ENCODE data around the gene STK40. TPM values are rescaled to one million over a fixed set of nuclear protein-coding genes. Genes with fewer than 3 reads are reported as not detected.
A peak's percentile ranks its signal among the peaks of the same experiment; 100 is the strongest.

STK40 gene
- total and polyA plus RNA-seq, 8 donors: 14.0 to 57.4 (median 28.4) TPM

GRCh38 chr1:36411674-36412648, 26.2 kb upstream of the STK40 start:
- Histone ChIP-seq H3K9me3 (no peaks in the 10 kb centered on the region), H3K36me3 (peaks cover 0 to 3% (median 0%) of the 10 kb centered on the region in 4 donors), H3K4me3 (no peak overlapping the region), H3K27me3 (no peaks in the 10 kb centered on the region), H3K4me1 (no peaks in the 10 kb centered on the region), H3K27ac (no peak overlapping the region)
- peak in 1 of 2 donors; percentile 28 for DNase-seq
- TF ChIP-seq POLR2AphosphoS5 (IDR thresholded peaks at IDR 0.05): no peak
- TF ChIP-seq POLR2A (IDR thresholded peaks at IDR 0.05): no peak
- no peak for TF ChIP-seq CTCF (IDR thresholded peaks at IDR 0.05)
- TF ChIP-seq EP300 (IDR thresholded peaks at IDR 0.05): no peak
- intact Hi-C loops (cut with DNase I; ENCODE audit: low total_unique reads): loop anchor here (10.0 kb wide), 1 partner anchor 307 kb away; no protein-coding TSS in a partner anchor
- 40 to 57% (median 51%) methylated on average over 11 of the region's 11 CpGs for WGBS, 5 donors

DNA sequence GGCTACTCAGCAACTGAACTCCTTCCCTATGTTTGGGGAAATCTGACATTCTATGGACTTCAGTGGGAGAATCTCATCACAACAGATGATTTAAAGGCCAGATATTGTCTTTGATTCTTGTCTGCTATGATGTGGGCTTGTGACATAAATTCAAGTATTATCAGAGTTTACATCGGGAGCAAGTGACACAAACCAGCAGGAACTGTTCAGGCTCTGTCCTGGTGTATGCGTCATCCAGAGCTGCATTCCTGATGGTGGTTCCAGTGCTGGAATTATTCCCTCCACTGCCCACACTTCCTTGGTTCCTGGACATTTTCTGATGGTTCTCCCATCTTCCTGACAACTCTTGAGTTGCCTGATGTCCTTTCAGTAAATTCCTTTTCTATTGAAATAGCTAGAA, 22.8 kb upstream of the STK40 start:
- H3K9me3 ChIP-seq: no peaks in the 10 kb centered on the region
- DNase-seq: no peak
- H3K27me3 ChIP-seq: no peaks in the 10 kb centered on the region
- intact Hi-C loops (cut with DNase I; ENCODE audit: low total_unique reads): no loop called here
- H3K4me3 ChIP-seq: no peak overlapping the region
- peak overlapping the region in 1 of 5 donors; percentile 18 for H3K27ac ChIP-seq
- 57 to 83% (median 66%) methylated on average over 2 of the region's 2 CpGs for whole genome bisulfite sequencing, 5 donors
- H3K4me1 ChIP-seq: no peaks in the 10 kb centered on the region
- TF ChIP-seq POLR2AphosphoS5 (IDR thresholded peaks at IDR 0.05) (no peak), CTCF (IDR thresholded peaks at IDR 0.05) (no peak), POLR2A (IDR thresholded peaks at IDR 0.05) (no peak), EP300 (IDR thresholded peaks at IDR 0.05) (no peak)
- no peaks in the 10 kb centered on the region for H3K36me3 ChIP-seq

DNA sequence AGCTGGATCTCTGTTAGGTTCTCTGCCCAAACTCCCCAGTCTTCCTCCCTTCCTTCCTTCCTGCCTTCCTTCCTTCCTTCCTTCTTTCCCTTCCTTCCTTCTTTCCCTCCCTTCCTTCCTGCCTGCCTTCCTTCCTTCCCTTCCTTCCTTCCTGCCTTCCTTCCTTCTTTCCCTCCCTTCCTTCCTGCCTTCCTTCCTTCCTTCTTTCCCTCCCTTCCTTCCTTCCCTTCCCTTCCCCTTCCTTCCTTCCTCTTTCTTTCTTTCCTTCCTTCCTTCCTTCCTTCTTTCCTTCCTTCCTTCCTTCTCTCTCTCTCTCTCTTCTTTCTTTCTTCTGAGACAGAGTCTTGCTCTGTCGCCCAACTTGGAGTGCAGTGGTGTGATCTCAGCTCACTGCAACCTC, 20.7 kb upstream of the STK40 start:
- WGBS, 5 donors: 77 to 100% (median 96%) methylated on average over 1 of the region's 1 CpG
- peaks cover 0 to 6% (median 0%) of the 10 kb centered on the region in 4 donors for H3K4me1 ChIP-seq
- DNase-seq: no peak
- no peak for TF ChIP-seq POLR2A (IDR thresholded peaks at IDR 0.05)
- no peak for TF ChIP-seq EP300 (IDR thresholded peaks at IDR 0.05)
- intact Hi-C loops (cut with DNase I; ENCODE audit: low total_unique reads): no loop called here
- H3K27me3 ChIP-seq: no peaks in the 10 kb centered on the region
- H3K4me3 ChIP-seq: no peak overlapping the region
- H3K36me3 ChIP-seq: no peaks in the 10 kb centered on the region
- no peaks in the 10 kb centered on the region for H3K9me3 ChIP-seq
- H3K27ac ChIP-seq: no peak overlapping the region

DNA sequence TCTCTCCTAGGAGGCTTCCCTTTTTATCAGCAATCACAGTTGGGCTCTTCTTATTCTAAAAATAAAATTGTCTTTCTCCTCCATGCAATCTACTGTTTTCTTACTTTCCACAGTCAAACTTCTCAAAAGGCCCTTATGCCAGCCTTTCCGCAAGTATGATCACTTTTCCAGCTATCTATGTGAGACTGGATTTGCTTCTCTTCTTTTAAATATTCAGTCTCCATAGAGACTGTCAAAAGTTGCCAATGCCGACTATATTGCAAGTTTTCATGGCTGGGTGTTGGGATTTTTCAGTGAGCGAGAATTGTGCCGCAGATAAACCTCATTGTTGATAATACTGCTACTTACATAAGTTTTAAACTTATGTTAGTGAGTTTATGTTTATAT, 16.8 kb upstream of the STK40 start:
- WGBS, 5 donors: 84 to 91% (median 88%) methylated on average over 4 of the region's 4 CpGs
- intact Hi-C loops (cut with DNase I; ENCODE audit: low total_unique reads): no loop called here

More for the DNA sequence above, 16.8 kb upstream of the STK40 start:
- peaks cover 0 to 22% (median 6%) of the 10 kb centered on the region in 4 donors for H3K4me1 ChIP-seq
- no peak overlapping the region for H3K4me3 ChIP-seq
- TF ChIP-seq EP300 (IDR thresholded peaks at IDR 0.05) (no peak), POLR2AphosphoS5 (IDR thresholded peaks at IDR 0.05) (no peak), POLR2A (IDR thresholded peaks at IDR 0.05) (no peak), CTCF (IDR thresholded peaks at IDR 0.05) (no peak)
- H3K9me3 ChIP-seq: no peaks in the 10 kb centered on the region
- H3K36me3 ChIP-seq: no peaks in the 10 kb centered on the region
- DNase-seq: no peak
- no peak overlapping the region for H3K27ac ChIP-seq
- no peaks in the 10 kb centered on the region for H3K27me3 ChIP-seq
